OCI-LY1 (cell line): ENCODE data around the gene BPTF.

Source experiments
- CTCF ChIP-seq: fragments of 200-600 bp; sonication (generic), shearing (Covaris generic); IDR thresholded peaks from 2 replicates; pipeline ENCODE4 v1.5.1; 2017; ENCODE audit warnings: mild to moderate bottlenecking, antibody characterized with exemption, low read length, moderate library complexity, mixed read lengths
- EZH2 ChIP-seq: fragments of 200-600 bp; sonication (generic), shearing (Covaris generic); IDR thresholded peaks from 2 replicates; pipeline ENCODE4 v1.8.0; 2017; ENCODE audit warnings: borderline replicate concordance, mixed run types, mild to moderate bottlenecking, antibody characterized with exemption, low read length, moderate library complexity, mixed read lengths

- TF ChIP-seq EZH2 = no peak
- no peak for TF ChIP-seq CTCF
Measured at GRCh38 chr17:67982034-67982640, 156.8 kb downstream of the BPTF start.
